Trophoblast cell (in vitro differentiated cells and primary cell): ENCODE measurements around the gene BECN2.
A peak's percentile ranks its signal among the peaks of the same experiment; 100 is the strongest.

Experiments used
- DNase-seq, 2 donors: peaks; one replicate each; pipeline ENCODE4 v3.0.0-alpha.2; 2016
- H2AFZ ChIP-seq: 2 replicates; pipeline ENCODE4 v1.6.1; 2013; ENCODE audit warnings: low read length, moderate library complexity, mild to moderate bottlenecking; ENCODE audit not compliant: insufficient read depth, poor library complexity
- H2AK5ac ChIP-seq: 2 replicates; pipeline ENCODE4 v1.6.1; 2013; ENCODE audit warnings: mild to moderate bottlenecking, low read length
- H2BK120ac ChIP-seq: 2 replicates; pipeline ENCODE4 v1.6.1; 2013; ENCODE audit warnings: low read length, mild to moderate bottlenecking, moderate library complexity; ENCODE audit not compliant: insufficient read depth, poor library complexity
- H2BK12ac ChIP-seq: 2 replicates; pipeline ENCODE4 v1.6.1; 2013; ENCODE audit warnings: mild to moderate bottlenecking, low read length, moderate library complexity
- H2BK5ac ChIP-seq: 2 replicates; pipeline ENCODE4 v1.6.1; 2013; ENCODE audit warnings: low read length, low read depth, moderate library complexity, mild to moderate bottlenecking; ENCODE audit not compliant: poor library complexity
- H3K14ac ChIP-seq: 2 replicates; pipeline ENCODE4 v1.6.1; 2013; ENCODE audit warnings: mild to moderate bottlenecking, low read length
- H3K18ac ChIP-seq: 2 replicates; pipeline ENCODE4 v1.6.1; 2013; ENCODE audit warnings: mild to moderate bottlenecking, low read length
- H3K23ac ChIP-seq: 2 replicates; pipeline ENCODE4 v1.6.1; 2013; ENCODE audit warnings: low read length
- H3K27ac ChIP-seq: 2 replicates; pipeline ENCODE4 v1.5.1; 2013; ENCODE audit warnings: low read depth, mild to moderate bottlenecking, inconsistent platforms, low read length, moderate library complexity
- H3K27me3 ChIP-seq: 2 replicates; pipeline ENCODE4 v1.6.1; 2013; ENCODE audit warnings: inconsistent platforms, mild to moderate bottlenecking, low read length, moderate library complexity; ENCODE audit not compliant: insufficient read depth
- H3K36me3 ChIP-seq, 2 experiments: 1 replicate in 1 of 2; 2 replicates in 1 of 2; pipeline ENCODE4 v1.6.1; 2013; ENCODE audit warnings: low read length in 2 of 2, mild to moderate bottlenecking in 2 of 2, moderate library complexity in 1 of 2; ENCODE audit not compliant: insufficient read depth in 2 of 2, control insufficient read depth in 1 of 2
- H3K4ac ChIP-seq: 2 replicates; pipeline ENCODE4 v1.6.1; 2013; ENCODE audit warnings: low read depth, mild to moderate bottlenecking, low read length, moderate library complexity
- H3K4me1 ChIP-seq, 2 experiments: 1 replicate in 1 of 2; 2 replicates in 1 of 2; pipeline ENCODE4 v1.6.1; 2013; ENCODE audit warnings: low read length in 2 of 2, mild to moderate bottlenecking in 2 of 2, moderate library complexity in 1 of 2; ENCODE audit not compliant: insufficient read depth in 2 of 2, control insufficient read depth in 1 of 2
- H3K4me2 ChIP-seq: 2 replicates; pipeline ENCODE4 v1.6.1; 2013; ENCODE audit warnings: inconsistent platforms, mild to moderate bottlenecking, low read length, moderate library complexity
- H3K4me3 ChIP-seq: 2 replicates; pipeline ENCODE4 v1.5.1; 2013; ENCODE audit warnings: mild to moderate bottlenecking, low read depth, low read length, inconsistent platforms
- H3K79me1 ChIP-seq: one replicate; pipeline ENCODE4 v1.6.1; 2013; ENCODE audit warnings: low read length
- H3K79me2 ChIP-seq: 2 replicates; pipeline ENCODE4 v1.6.1; 2013; ENCODE audit warnings: low read length, mild to moderate bottlenecking; ENCODE audit not compliant: control insufficient read depth, insufficient read depth, poor library complexity
- H3K9ac ChIP-seq: 2 replicates; pipeline ENCODE4 v1.6.1; 2013; ENCODE audit warnings: mild to moderate bottlenecking, low read length
- H3K9me3 ChIP-seq: 2 replicates; pipeline ENCODE4 v1.6.1; 2013; ENCODE audit warnings: low read depth, mild to moderate bottlenecking, control low read depth, inconsistent platforms, low read length; ENCODE audit not compliant: insufficient read depth
- H4K12ac ChIP-seq: 2 replicates; pipeline ENCODE4 v1.6.1; 2013; ENCODE audit warnings: low read depth, mild to moderate bottlenecking, low read length, moderate library complexity
- H4K8ac ChIP-seq: 2 replicates; pipeline ENCODE4 v1.6.1; 2013; ENCODE audit warnings: low read depth, mild to moderate bottlenecking, low read length, moderate library complexity
- H4K91ac ChIP-seq: one replicate; pipeline ENCODE4 v1.6.1; 2013; ENCODE audit warnings: low read depth, mild to moderate bottlenecking, low read length, moderate library complexity
- WGBS: extraction: QIAGEN DNeasy Blood & Tissue Kit; methylation state at CpG from one replicate; pipeline ENCODE4 v1.1.7; 2013; ENCODE audit warnings: missing lambda C conversion rate; ENCODE audit not compliant: insufficient read length, insufficient coverage; ENCODE audit errors: extremely low coverage; 5-methylcytosine and 5-hydroxymethylcytosine counted together

BECN2 gene

DNA sequence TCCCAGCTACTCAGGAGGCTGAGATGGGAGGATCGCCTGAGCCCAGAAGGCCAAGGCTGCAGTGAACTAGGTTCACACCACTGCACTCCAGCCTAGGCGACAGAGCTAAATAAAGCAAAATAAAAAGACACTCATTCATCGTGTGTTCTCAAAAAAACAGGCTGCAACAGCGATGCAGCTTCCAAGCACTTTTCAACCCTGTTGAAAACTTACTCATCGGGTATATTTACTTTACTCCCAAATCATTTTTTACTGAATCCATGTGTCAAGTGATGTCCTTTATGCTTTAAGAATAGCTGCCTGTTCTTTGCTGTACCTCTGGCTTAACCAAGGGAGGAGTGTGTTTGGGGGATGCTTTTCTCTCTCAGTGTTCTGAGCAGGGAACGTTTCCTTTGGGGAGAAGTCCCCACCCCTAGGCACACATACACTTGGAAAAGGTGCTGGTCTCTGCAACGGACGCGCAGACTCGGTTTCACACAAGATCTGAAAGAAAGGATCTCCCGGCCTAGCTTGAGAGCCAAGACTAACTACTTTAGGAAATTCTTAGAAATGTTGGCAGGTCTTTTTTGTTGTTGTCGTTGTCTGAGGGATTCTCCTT is 39.9 kb downstream of the BECN2 start:
- Histone ChIP-seq H2BK5ac (no peak overlapping the region), H3K18ac (no peak overlapping the region), H4K91ac (no peak overlapping the region), H2BK120ac (no peak overlapping the region), H4K8ac (no peak overlapping the region), H3K9me3 (peaks cover 2% of the 10 kb centered on the region), H3K4me3 (no peak overlapping the region), H3K9ac (no peak overlapping the region), H2BK12ac (no peak overlapping the region), H3K4ac (no peak overlapping the region), H3K36me3 (no peaks in the 10 kb centered on the region), H2AFZ (peak overlapping the region; percentile 19), H3K14ac (no peak overlapping the region), H3K27me3 (no peaks in the 10 kb centered on the region), H3K79me2 (no peaks in the 10 kb centered on the region), H2AK5ac (no peak overlapping the region), H3K4me1 (peaks cover 7 to 10% of the 10 kb centered on the region in 2 experiments), H3K23ac (no peak overlapping the region), H3K79me1 (no peaks in the 10 kb centered on the region), H4K12ac (no peak overlapping the region), H3K27ac (no peak overlapping the region), H3K4me2 (no peak overlapping the region)
- DNase-seq, result no peak
- no CpG with 5 or more reads among the region's 12 CpGs for WGBS

DNA sequence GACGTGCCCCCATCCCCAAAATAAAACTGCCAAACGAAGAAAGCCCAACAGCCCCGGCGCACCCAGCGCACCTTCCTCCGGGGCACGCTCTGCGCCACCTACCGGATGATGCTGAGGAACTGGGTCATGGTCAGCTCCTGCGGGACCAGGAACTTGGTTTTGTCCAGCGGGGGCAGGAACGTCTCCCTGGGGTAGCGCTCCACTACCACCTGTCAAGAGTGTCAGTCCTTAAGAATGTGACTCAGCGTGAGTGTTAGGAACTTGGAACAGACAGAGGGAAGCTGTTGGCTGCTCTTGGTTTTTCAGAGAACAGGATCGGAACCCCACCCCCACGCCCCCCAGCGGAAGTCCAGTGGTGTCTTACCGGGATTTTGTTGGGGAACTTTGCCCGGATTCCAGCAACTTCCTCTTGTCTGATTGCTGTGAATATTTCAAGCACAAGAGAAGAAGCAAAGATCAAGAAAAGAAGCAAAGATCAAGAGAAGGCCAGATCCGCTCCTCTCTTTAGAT is 40.9 kb downstream of the BECN2 start:
- WGBS, result no CpG with 5 or more reads among the region's 20 CpGs
- H2BK120ac ChIP-seq, result no peak overlapping the region

DNA sequence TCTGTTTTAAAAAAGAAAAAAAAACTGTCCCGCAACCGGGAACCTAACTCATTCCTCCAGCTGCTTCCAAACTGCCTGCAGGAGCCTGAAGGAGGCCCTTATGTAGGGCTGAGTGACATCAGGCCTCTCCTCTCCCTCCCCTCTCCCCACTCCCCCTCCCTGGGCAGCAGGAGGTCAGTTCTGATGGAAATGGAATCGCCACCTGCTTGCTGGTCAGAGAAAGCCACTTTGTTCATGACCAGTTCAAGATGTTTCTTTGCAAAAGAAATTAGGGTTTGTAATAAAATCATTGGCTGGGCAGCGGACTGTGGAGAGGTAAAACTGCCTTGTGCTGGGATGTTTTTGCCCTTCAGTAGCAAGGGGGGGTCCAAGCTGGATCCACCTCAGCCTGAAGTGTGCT is 41.5 kb downstream of the BECN2 start, which contains the start of gene MAP1LC3C:
TSS of gene MAP1LC3C (minus strand) at position 73 of the 400 bp plus-strand sequence. CDS start 90 bp downstream, outside the sequence.
- Histone ChIP-seq H3K4me3 (no peak within 1 kb of the TSS), H2BK12ac (no peak within 1 kb of the TSS), H3K27ac (no peak within 1 kb of the TSS), H3K4ac (no peak within 1 kb of the TSS), H4K12ac (peak within 1 kb of the TSS; percentile 28), H3K79me2 (no peaks in the 10 kb centered on the region), H3K4me1 (peaks cover 7 to 10% of the 10 kb centered on the region in 2 experiments), H4K8ac (peak within 1 kb of the TSS; percentile 16), H3K9ac (no peak within 1 kb of the TSS), H3K79me1 (no peaks in the 10 kb centered on the region), H2AK5ac (no peak within 1 kb of the TSS), H2BK120ac (no peak within 1 kb of the TSS), H2BK5ac (no peak within 1 kb of the TSS), H3K23ac (no peak within 1 kb of the TSS), H3K14ac (no peak within 1 kb of the TSS), H3K36me3 (no peaks in the 10 kb centered on the region), H3K9me3 (peaks cover 2% of the 10 kb centered on the region), H3K27me3 (no peaks in the 10 kb centered on the region), H3K18ac (no peak within 1 kb of the TSS), H2AFZ (peak within 1 kb of the TSS; percentile 23), H3K4me2 (peak within 1 kb of the TSS; percentile 54), H4K91ac (no peak within 1 kb of the TSS)
- peak; percentile 27 to 30 for DNase-seq
- WGBS, result no CpG with 5 or more reads among the region's 4 CpGs

More for the DNA sequence above, 40.9 kb downstream of the BECN2 start:
- Histone ChIP-seq H3K14ac (no peak overlapping the region), H3K9ac (no peak overlapping the region), H3K27me3 (no peaks in the 10 kb centered on the region), H3K4ac (no peak overlapping the region), H3K18ac (no peak overlapping the region), H4K12ac (peak overlapping the region; percentile 28), H4K8ac (no peak overlapping the region), H3K4me1 (peaks cover 7 to 10% of the 10 kb centered on the region in 2 experiments), H2AK5ac (no peak overlapping the region), H3K79me2 (no peaks in the 10 kb centered on the region), H4K91ac (no peak overlapping the region), H3K79me1 (no peaks in the 10 kb centered on the region), H2BK5ac (no peak overlapping the region), H3K23ac (no peak overlapping the region), H3K4me2 (peak overlapping the region; percentile 54), H2AFZ (peak overlapping the region; percentile 23), H3K27ac (no peak overlapping the region), H3K4me3 (no peak overlapping the region), H3K9me3 (peaks cover 2% of the 10 kb centered on the region), H3K36me3 (no peaks in the 10 kb centered on the region), H2BK12ac (no peak overlapping the region)
- peak; percentile 93 for DNase-seq

DNA sequence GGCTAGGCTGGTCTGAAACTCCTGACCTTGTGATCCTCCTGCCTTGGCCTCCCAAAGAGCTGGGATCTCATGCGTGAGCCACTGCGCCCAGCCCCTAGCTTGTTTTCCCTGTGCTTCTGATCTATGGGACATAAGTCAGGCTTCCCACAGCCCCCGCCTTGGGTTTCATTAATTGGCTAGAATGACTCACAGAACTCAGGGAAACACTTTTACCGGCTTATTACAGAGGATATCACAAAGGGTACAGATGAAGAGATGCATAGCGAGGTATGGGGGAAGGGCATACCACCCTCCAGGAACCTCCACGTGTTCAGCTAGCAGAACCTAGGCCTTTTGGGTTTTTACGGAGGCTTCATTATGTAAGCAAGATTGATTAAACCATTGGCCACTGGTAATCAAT is 42.9 kb downstream of the BECN2 start:
- H3K79me1 ChIP-seq, result no peaks in the 10 kb centered on the region
- H2BK5ac ChIP-seq, result no peak overlapping the region
- H2AK5ac ChIP-seq, result no peak overlapping the region
- H3K27ac ChIP-seq, result no peak overlapping the region
- H4K8ac ChIP-seq, result no peak overlapping the region
- H2AFZ ChIP-seq, result no peak overlapping the region
- no peaks in the 10 kb centered on the region for H3K36me3 ChIP-seq
- no peak overlapping the region for H3K9ac ChIP-seq
- H3K4me2 ChIP-seq, result no peak overlapping the region
- no peak overlapping the region for H3K14ac ChIP-seq
- no peaks in the 10 kb centered on the region for H3K27me3 ChIP-seq
- peaks cover 7 to 12% of the 10 kb centered on the region in 2 experiments for H3K4me1 ChIP-seq
- H3K79me2 ChIP-seq, result no peaks in the 10 kb centered on the region
- no peak for DNase-seq
- no peak overlapping the region for H2BK120ac ChIP-seq
- WGBS, result no CpG with 5 or more reads among the region's 7 CpGs
- H3K18ac ChIP-seq, result no peak overlapping the region
- H3K23ac ChIP-seq, result no peak overlapping the region
- H2BK12ac ChIP-seq, result no peak overlapping the region
- no peak overlapping the region for H4K12ac ChIP-seq
- no peak overlapping the region for H3K4ac ChIP-seq
- no peak overlapping the region for H3K4me3 ChIP-seq
- H4K91ac ChIP-seq, result peak overlapping the region; percentile 17
- peaks cover 2% of the 10 kb centered on the region for H3K9me3 ChIP-seq
